ENCODE results near the gene ULBP3. TPM values are rescaled to one million over a fixed set of nuclear protein-coding genes. Genes with fewer than 3 reads are reported as not detected.

ULBP3 gene
- total RNA-seq, 1 donor from 2014 or later = 3.9 TPM

DNA sequence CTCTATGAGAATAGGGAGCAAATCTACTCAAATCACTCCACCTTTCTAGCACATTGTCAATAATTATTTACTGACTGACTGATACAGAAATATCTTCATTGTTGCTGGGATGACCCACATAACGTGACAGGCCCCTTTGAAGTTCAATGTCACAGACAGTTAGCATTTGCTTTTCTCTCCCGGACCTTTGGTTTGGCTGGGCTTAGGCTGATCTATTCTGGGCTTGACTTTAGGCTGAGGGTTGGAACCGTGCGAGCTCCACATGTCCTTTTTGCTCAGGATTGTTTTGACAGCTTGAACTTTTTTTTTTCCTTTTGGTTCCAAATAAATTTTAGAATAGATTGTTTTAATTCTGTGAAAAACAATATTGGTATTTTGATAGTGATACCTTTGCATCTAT is 12.0 kb downstream of the ULBP3 start:
- no peak overlapping the region for H3K9ac ChIP-seq
- no peak overlapping the region for H3K27ac ChIP-seq
- Mint-ChIP-seq H3K9me3 (peaks cover 28% of the 10 kb centered on the region), H3K4me3 (no peak overlapping the region), H3K36me3 (peaks cover 3% of the 10 kb centered on the region), H3K4me1 (no peaks in the 10 kb centered on the region), H3K27me3 (ENCODE audit: insufficient read depth, low read depth) (peaks cover 32% of the 10 kb centered on the region), H3K27ac (no peak overlapping the region)
- H3K4me1 ChIP-seq = no peaks in the 10 kb centered on the region
- H3K79me2 ChIP-seq (ENCODE audit: low read depth) = no peaks in the 10 kb centered on the region
- H4K20me1 ChIP-seq (ENCODE audit: low read depth) = no peaks in the 10 kb centered on the region
- no peak overlapping the region for H3K4me2 ChIP-seq
- no peaks in the 10 kb centered on the region for H3K36me3 ChIP-seq
- DNase-seq (ENCODE audit: low spot score) = no peak
- TF ChIP-seq, protein P1, sequence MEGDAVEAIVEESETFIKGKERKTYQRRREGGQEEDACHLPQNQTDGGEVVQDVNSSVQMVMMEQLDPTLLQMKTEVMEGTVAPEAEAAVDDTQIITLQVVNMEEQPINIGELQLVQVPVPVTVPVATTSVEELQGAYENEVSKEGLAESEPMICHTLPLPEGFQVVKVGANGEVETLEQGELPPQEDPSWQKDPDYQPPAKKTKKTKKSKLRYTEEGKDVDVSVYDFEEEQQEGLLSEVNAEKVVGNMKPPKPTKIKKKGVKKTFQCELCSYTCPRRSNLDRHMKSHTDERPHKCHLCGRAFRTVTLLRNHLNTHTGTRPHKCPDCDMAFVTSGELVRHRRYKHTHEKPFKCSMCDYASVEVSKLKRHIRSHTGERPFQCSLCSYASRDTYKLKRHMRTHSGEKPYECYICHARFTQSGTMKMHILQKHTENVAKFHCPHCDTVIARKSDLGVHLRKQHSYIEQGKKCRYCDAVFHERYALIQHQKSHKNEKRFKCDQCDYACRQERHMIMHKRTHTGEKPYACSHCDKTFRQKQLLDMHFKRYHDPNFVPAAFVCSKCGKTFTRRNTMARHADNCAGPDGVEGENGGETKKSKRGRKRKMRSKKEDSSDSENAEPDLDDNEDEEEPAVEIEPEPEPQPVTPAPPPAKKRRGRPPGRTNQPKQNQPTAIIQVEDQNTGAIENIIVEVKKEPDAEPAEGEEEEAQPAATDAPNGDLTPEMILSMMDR (IDR thresholded peaks at IDR 0.05) = no peak
- TF ChIP-seq EZH2phosphoT487 (IDR thresholded peaks at IDR 0.05) (no peak), EZH2 (IDR thresholded peaks at IDR 0.05) (no peak)
- no peak overlapping the region for H2AFZ ChIP-seq (replicated peaks)
- H3K4me3 ChIP-seq = no peak overlapping the region
- H3F3A ChIP-seq (ENCODE audit: low read depth) = no peaks in the 10 kb centered on the region
- peaks cover 36% of the 10 kb centered on the region for H3K27me3 ChIP-seq
- no peaks in the 10 kb centered on the region for H3K9me3 ChIP-seq (ENCODE audit: low read depth)

DNA sequence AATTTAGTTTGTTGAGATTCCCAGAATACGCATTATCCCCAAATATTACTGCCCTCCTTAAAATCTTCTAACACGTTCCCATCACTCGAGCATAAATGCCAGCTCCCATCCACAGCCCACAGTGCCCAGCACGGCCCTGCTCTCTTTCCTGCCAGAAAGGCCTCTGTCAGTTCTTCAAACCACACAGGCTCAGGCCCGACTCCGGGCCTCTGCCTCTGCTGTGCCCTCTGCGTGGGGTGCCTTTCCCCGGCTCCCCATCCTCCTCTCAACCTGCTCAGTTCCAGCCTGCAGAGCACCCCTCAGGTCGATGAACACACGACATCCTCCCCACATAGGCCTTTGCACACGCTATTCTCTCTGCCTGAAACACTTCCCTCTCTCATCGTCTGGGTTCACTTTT is 12.8 kb downstream of the ULBP3 start:
- Histone ChIP-seq H3K4me2 (no peak overlapping the region), H3K27me3 (peaks cover 36% of the 10 kb centered on the region), H3K27ac (no peak overlapping the region), H3K4me1 (no peaks in the 10 kb centered on the region), H3K79me2 (ENCODE audit: low read depth) (no peaks in the 10 kb centered on the region), H3K4me3 (no peak overlapping the region), H3F3A (ENCODE audit: low read depth) (no peaks in the 10 kb centered on the region), H3K36me3 (no peaks in the 10 kb centered on the region), H2AFZ (replicated peaks) (no peak overlapping the region), H4K20me1 (ENCODE audit: low read depth) (no peaks in the 10 kb centered on the region), H3K9me3 (ENCODE audit: low read depth) (no peaks in the 10 kb centered on the region), H3K9ac (no peak overlapping the region)
- no peak overlapping the region for H3K4me3 Mint-ChIP-seq
- TF ChIP-seq, protein P1 (IDR thresholded peaks at IDR 0.05) = no peak
- TF ChIP-seq EZH2 (IDR thresholded peaks at IDR 0.05) = no peak
- no peak for TF ChIP-seq EZH2phosphoT487 (IDR thresholded peaks at IDR 0.05)
- no peaks in the 10 kb centered on the region for H3K4me1 Mint-ChIP-seq
- no peak for DNase-seq (ENCODE audit: low spot score)
- no peaks in the 10 kb centered on the region for H3K36me3 Mint-ChIP-seq
- peaks cover 28% of the 10 kb centered on the region for H3K9me3 Mint-ChIP-seq
- peaks cover 33% of the 10 kb centered on the region for H3K27me3 Mint-ChIP-seq (ENCODE audit: insufficient read depth, low read depth)
- H3K27ac Mint-ChIP-seq = no peak overlapping the region

DNA sequence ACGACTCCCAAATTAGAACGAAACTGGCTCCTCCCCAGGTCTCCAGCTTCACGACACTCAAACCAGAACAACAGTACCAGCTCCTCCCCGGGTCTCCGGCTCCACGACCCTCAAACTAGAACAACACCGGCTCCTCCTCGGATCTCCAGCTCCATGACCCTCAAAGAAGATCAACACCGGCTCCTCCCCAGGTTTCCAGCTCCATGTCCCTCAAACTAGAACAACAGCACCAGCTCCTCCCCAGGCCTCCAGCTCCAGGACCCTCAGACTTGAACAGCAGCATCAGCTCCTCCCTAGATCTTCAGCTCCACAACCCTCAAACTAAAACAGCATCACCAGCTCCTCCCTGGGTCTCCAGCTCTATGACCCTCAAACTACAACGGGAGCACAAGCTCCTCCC is 13.8 kb downstream of the ULBP3 start:
- no peaks in the 10 kb centered on the region for H3K9me3 ChIP-seq (ENCODE audit: low read depth)
- Mint-ChIP-seq H3K27me3 (ENCODE audit: insufficient read depth, low read depth) (peaks cover 33% of the 10 kb centered on the region), H3K36me3 (no peaks in the 10 kb centered on the region), H3K4me3 (no peak overlapping the region), H3K4me1 (no peaks in the 10 kb centered on the region), H3K27ac (no peak overlapping the region), H3K9me3 (peaks cover 30% of the 10 kb centered on the region)
- H3K79me2 ChIP-seq (ENCODE audit: low read depth) = no peaks in the 10 kb centered on the region
- H4K20me1 ChIP-seq (ENCODE audit: low read depth) = no peaks in the 10 kb centered on the region
- TF ChIP-seq, protein P1 (IDR thresholded peaks at IDR 0.05) = no peak
- TF ChIP-seq EZH2 (IDR thresholded peaks at IDR 0.05) (no peak), EZH2phosphoT487 (IDR thresholded peaks at IDR 0.05) (no peak)
- no peaks in the 10 kb centered on the region for H3K36me3 ChIP-seq
- H3K27ac ChIP-seq = no peak overlapping the region
- H2AFZ ChIP-seq (replicated peaks) = no peak overlapping the region
- DNase-seq (ENCODE audit: low spot score) = no peak
- H3K4me3 ChIP-seq = no peak overlapping the region
- no peaks in the 10 kb centered on the region for H3F3A ChIP-seq (ENCODE audit: low read depth)
- H3K4me2 ChIP-seq = no peak overlapping the region
- no peaks in the 10 kb centered on the region for H3K4me1 ChIP-seq
- no peak overlapping the region for H3K9ac ChIP-seq
- peaks cover 40% of the 10 kb centered on the region for H3K27me3 ChIP-seq
